Measurements from ENCODE around the gene PCCA.

The PCCA gene

DNA sequence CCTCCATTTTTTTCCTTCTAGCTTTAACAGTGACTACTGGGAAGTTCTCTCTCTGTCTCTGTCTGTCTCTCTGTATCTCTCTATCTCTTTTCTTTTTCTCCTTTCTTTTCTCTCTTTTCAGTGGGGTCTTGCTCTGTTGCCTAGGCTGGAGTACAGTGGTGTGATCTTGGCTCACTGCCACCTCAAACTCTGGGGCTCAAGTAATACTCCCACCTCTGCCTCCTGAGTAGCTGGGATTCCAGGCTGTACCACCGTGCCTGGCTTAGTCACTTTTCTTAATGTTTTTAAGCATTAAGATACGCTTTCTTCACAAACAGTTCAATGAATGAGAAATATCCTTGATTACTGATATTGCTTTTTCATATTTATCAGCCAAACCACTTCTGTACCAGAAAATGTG, 13.1 kb downstream of the PCCA start:
- no peak overlapping the region for H3K9ac ChIP-seq (ENCODE audit: low read length)
- H2AFZ ChIP-seq (ENCODE audit: low read depth, low read length, severe bottlenecking): no peak overlapping the region
- H4K20me1 ChIP-seq (ENCODE audit: low read depth, low read length): no peaks in the 10 kb centered on the region
- no peak overlapping the region for H3K4me3 ChIP-seq (ENCODE audit: insufficient read depth, low read length, poor library complexity, severe bottlenecking)
- no peaks in the 10 kb centered on the region for H3F3A ChIP-seq (ENCODE audit: insufficient read depth)
- TF ChIP-seq, protein P1, sequence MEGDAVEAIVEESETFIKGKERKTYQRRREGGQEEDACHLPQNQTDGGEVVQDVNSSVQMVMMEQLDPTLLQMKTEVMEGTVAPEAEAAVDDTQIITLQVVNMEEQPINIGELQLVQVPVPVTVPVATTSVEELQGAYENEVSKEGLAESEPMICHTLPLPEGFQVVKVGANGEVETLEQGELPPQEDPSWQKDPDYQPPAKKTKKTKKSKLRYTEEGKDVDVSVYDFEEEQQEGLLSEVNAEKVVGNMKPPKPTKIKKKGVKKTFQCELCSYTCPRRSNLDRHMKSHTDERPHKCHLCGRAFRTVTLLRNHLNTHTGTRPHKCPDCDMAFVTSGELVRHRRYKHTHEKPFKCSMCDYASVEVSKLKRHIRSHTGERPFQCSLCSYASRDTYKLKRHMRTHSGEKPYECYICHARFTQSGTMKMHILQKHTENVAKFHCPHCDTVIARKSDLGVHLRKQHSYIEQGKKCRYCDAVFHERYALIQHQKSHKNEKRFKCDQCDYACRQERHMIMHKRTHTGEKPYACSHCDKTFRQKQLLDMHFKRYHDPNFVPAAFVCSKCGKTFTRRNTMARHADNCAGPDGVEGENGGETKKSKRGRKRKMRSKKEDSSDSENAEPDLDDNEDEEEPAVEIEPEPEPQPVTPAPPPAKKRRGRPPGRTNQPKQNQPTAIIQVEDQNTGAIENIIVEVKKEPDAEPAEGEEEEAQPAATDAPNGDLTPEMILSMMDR (IDR thresholded peaks at IDR 0.05; ENCODE audit: insufficient read depth, low read length, poor library complexity, severe bottlenecking): no peak
- no peak for TF ChIP-seq EZH2phosphoT487 (conservative IDR thresholded peaks at IDR 0.05; ENCODE audit: low read length)
- no peaks in the 10 kb centered on the region for H3K79me2 ChIP-seq (ENCODE audit: insufficient read depth, low read length)
- H3K27ac ChIP-seq (ENCODE audit: low read depth, low read length): no peak overlapping the region
- no peaks in the 10 kb centered on the region for H3K9me3 ChIP-seq (ENCODE audit: insufficient read depth, low read length)
- H3K4me2 ChIP-seq (ENCODE audit: low read depth, low read length, poor library complexity, severe bottlenecking): no peak overlapping the region
- H3K9me2 ChIP-seq (replicated peaks; ENCODE audit: insufficient read depth, low read length): no peaks in the 10 kb centered on the region
- H3K36me3 ChIP-seq (ENCODE audit: low read length): no peaks in the 10 kb centered on the region
- no peaks in the 10 kb centered on the region for H3K27me3 ChIP-seq (ENCODE audit: low read length)

DNA sequence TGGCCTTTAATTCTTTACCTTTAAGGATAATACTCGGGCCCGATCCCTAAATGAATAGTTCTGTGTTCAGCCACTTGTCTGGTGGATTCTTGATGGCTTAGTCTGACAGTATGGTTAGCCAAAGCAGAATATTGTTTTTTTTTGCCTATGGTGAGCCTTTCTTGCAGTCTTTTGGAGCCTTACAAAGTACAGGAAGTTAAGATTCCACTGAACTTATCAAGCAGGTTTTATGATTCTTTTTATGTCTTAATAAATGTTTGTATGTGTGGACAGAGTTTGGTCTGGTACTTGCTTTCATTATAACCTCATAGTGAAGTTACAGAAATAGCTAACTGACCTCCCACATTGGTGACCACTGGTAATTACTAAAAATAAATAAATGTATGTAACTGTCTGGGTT, 17.1 kb downstream of the PCCA start:
- no peaks in the 10 kb centered on the region for H4K20me1 ChIP-seq (ENCODE audit: low read depth, low read length)
- no peak overlapping the region for H3K4me3 ChIP-seq (ENCODE audit: insufficient read depth, low read length, poor library complexity, severe bottlenecking)
- no peak overlapping the region for H3K4me2 ChIP-seq (ENCODE audit: low read depth, low read length, poor library complexity, severe bottlenecking)
- H3K36me3 ChIP-seq (ENCODE audit: low read length): no peaks in the 10 kb centered on the region
- no peak overlapping the region for H3K27ac ChIP-seq (ENCODE audit: low read depth, low read length)
- H3K9me2 ChIP-seq (replicated peaks; ENCODE audit: insufficient read depth, low read length): no peaks in the 10 kb centered on the region
- no peaks in the 10 kb centered on the region for H3F3A ChIP-seq (ENCODE audit: insufficient read depth)
- H3K27me3 ChIP-seq (ENCODE audit: low read length): no peaks in the 10 kb centered on the region
- H2AFZ ChIP-seq (ENCODE audit: low read depth, low read length, severe bottlenecking): no peak overlapping the region
- no peaks in the 10 kb centered on the region for H3K9me3 ChIP-seq (ENCODE audit: insufficient read depth, low read length)
- no peak overlapping the region for H3K9ac ChIP-seq (ENCODE audit: low read length)
- TF ChIP-seq, protein P1 (IDR thresholded peaks at IDR 0.05; ENCODE audit: insufficient read depth, low read length, poor library complexity, severe bottlenecking): no peak
- TF ChIP-seq EZH2phosphoT487 (conservative IDR thresholded peaks at IDR 0.05; ENCODE audit: low read length): no peak
- H3K79me2 ChIP-seq (ENCODE audit: insufficient read depth, low read length): no peaks in the 10 kb centered on the region

DNA sequence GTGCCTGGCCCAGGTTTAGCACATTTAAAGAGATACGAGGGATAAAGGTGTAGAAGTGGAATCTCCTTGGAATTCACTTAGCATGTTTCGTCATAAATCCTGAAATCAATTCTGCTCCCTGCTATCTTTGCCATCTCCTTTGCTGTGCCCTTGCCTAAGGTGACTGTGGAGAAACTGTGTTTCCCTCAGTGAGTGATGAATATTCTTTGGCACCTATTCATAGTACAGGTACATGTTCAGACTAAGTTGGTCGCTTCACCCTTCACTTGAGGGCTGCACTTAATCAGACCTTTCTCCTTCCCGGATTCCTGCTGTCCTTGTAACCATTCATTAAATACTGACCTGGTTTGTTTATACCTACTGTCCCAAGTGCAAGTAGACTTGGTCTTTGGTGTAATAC, 17.8 kb downstream of the PCCA start:
- no peaks in the 10 kb centered on the region for H3K27me3 ChIP-seq (ENCODE audit: low read length)
- no peak overlapping the region for H3K4me3 ChIP-seq (ENCODE audit: insufficient read depth, low read length, poor library complexity, severe bottlenecking)
- no peaks in the 10 kb centered on the region for H3K9me3 ChIP-seq (ENCODE audit: insufficient read depth, low read length)
- no peak overlapping the region for H3K9ac ChIP-seq (ENCODE audit: low read length)
- H3K4me2 ChIP-seq (ENCODE audit: low read depth, low read length, poor library complexity, severe bottlenecking): no peak overlapping the region
- no peaks in the 10 kb centered on the region for H3F3A ChIP-seq (ENCODE audit: insufficient read depth)
- TF ChIP-seq, protein P1 (IDR thresholded peaks at IDR 0.05; ENCODE audit: insufficient read depth, low read length, poor library complexity, severe bottlenecking): no peak
- TF ChIP-seq EZH2phosphoT487 (conservative IDR thresholded peaks at IDR 0.05; ENCODE audit: low read length): no peak
- no peaks in the 10 kb centered on the region for H3K9me2 ChIP-seq (replicated peaks; ENCODE audit: insufficient read depth, low read length)
- no peaks in the 10 kb centered on the region for H3K36me3 ChIP-seq (ENCODE audit: low read length)
- no peaks in the 10 kb centered on the region for H4K20me1 ChIP-seq (ENCODE audit: low read depth, low read length)
- no peak overlapping the region for H2AFZ ChIP-seq (ENCODE audit: low read depth, low read length, severe bottlenecking)
- H3K27ac ChIP-seq (ENCODE audit: low read depth, low read length): no peak overlapping the region
- H3K79me2 ChIP-seq (ENCODE audit: insufficient read depth, low read length): no peaks in the 10 kb centered on the region
